ENCODE results near the gene LNPK. TPM values are rescaled to one million over a fixed set of nuclear protein-coding genes. Genes with fewer than 3 reads are reported as not detected.
"Not testable (repeated sequence)": the region's sequence is repeated elsewhere in the genome, so short reads cannot be mapped to it uniquely, and the experiment has no call there.

LNPK gene
- total RNA-seq, 2 experiments from 2014 or later: 27.3 to 36.0 TPM

- intact Hi-C loops (cut with DNase I, micrococcal nuclease): loop anchor here (5.0 kb wide), 5 partner anchors 92 to 1758 kb away; partner anchors contain the start of genes ATF2 (in 1 of the 2), HOXD12 (in 1 of the 2), MTX2 (in 1 of the 2) and OLA1 (in 1 of the 2)
- DNase-seq (no peak), ATAC-seq (no peak)
- H3K4me1 Mint-ChIP-seq: peaks cover 13% of the 10 kb centered on the region
- H3K27me3 Mint-ChIP-seq: no peaks in the 10 kb centered on the region
- ChIA-PET CTCF (no interaction called here), POLR2A (no interaction called here)
- no peaks in the 10 kb centered on the region for H3K36me3 Mint-ChIP-seq (ENCODE audit: low read depth)
- no peak overlapping the region for H3K4me3 Mint-ChIP-seq
- H3K9me3 Mint-ChIP-seq (ENCODE audit: low read depth): no peaks in the 10 kb centered on the region
- no peak overlapping the region for H3K27ac Mint-ChIP-seq
Measured at GRCh38 chr2:176004934-176005333, 2.9 kb upstream of the LNPK start.

- intact Hi-C loops (cut with DNase I, micrococcal nuclease): loop anchor here (2.0 to 5.0 kb wide), 6 partner anchors 93 to 1757 kb away; partner anchors contain the start of genes ATF2 (in 1 of the 2), ATP5MC3 (in 1 of the 2), HOXD12 (in 1 of the 2) and MTX2 (in 1 of the 2)
- CTCF ChIA-PET: interaction anchor here (0.6 kb wide), 1 partner anchor 1207 kb away, joined by 3 read pairs; no protein-coding TSS in a partner anchor
- no peaks in the 10 kb centered on the region for H3K9me3 Mint-ChIP-seq (ENCODE audit: low read depth)
- no peaks in the 10 kb centered on the region for H3K36me3 Mint-ChIP-seq (ENCODE audit: low read depth)
- peaks cover 19% of the 10 kb centered on the region for H3K4me1 Mint-ChIP-seq
- no peak for ATAC-seq
- no peak overlapping the region for H3K4me3 Mint-ChIP-seq
- no peak overlapping the region for H3K27ac Mint-ChIP-seq
- no peak for DNase-seq
- POLR2A ChIA-PET: no interaction called here
- H3K27me3 Mint-ChIP-seq: no peaks in the 10 kb centered on the region
Measured at GRCh38 chr2:176003958-176004357, 1.9 kb upstream of the LNPK start.

GRCh38 chr2:176002688-176003210, 682 bp upstream of the LNPK start:
- ATAC-seq: peak; percentile 8
- CTCF ChIA-PET: interaction anchor here (1.3 kb wide), 1 partner anchor 76 kb away, joined by 3 read pairs; no protein-coding TSS in a partner anchor

GRCh38 chr2:176001281-176001915, 669 bp downstream of the LNPK start:
- Mint-ChIP-seq H3K4me3 (peak overlapping the region; percentile 99), H3K4me1 (peaks cover 19% of the 10 kb centered on the region), H3K36me3 (ENCODE audit: low read depth) (no peaks in the 10 kb centered on the region), H3K9me3 (ENCODE audit: low read depth) (no peaks in the 10 kb centered on the region), H3K27ac (peak overlapping the region; percentile 95), H3K27me3 (no peaks in the 10 kb centered on the region)
- peak; percentile 79 for DNase-seq
- intact Hi-C loops (cut with DNase I, micrococcal nuclease): loop anchor here (5.0 kb wide), 5 partner anchors 96 to 1754 kb away; partner anchors contain the start of genes ATF2 (in 1 of the 2), HOXD12 (in 1 of the 2), MTX2 (in 1 of the 2) and OLA1 (in 1 of the 2)
- CTCF ChIA-PET: interaction anchor here (0.5 to 1.3 kb wide), 2 partner anchors 78 to 1238 kb away, joined by 3 to 4 read pairs; no protein-coding TSS in a partner anchor
- peak; percentile 54 for ATAC-seq
- POLR2A ChIA-PET: interaction anchor here (0.6 kb wide), 1 partner anchor 58 kb away, joined by 3 read pairs; no protein-coding TSS in a partner anchor

More at GRCh38 chr2:176002688-176003210, 682 bp upstream of the LNPK start:
- POLR2A ChIA-PET: no interaction called here
- no peaks in the 10 kb centered on the region for H3K36me3 Mint-ChIP-seq (ENCODE audit: low read depth)
- DNase-seq: peak; percentile 25
- no peaks in the 10 kb centered on the region for H3K9me3 Mint-ChIP-seq (ENCODE audit: low read depth)
- intact Hi-C loops (cut with DNase I, micrococcal nuclease): loop anchor here (2.0 to 5.0 kb wide), 6 partner anchors 95 to 1755 kb away; partner anchors contain the start of genes ATF2 (in 1 of the 2), ATP5MC3 (in 1 of the 2), HOXD12 (in 1 of the 2) and MTX2 (in 1 of the 2)
- H3K4me1 Mint-ChIP-seq: peaks cover 19% of the 10 kb centered on the region
- H3K27me3 Mint-ChIP-seq: no peaks in the 10 kb centered on the region
- H3K27ac Mint-ChIP-seq: peak overlapping the region; percentile 87
- H3K4me3 Mint-ChIP-seq: peak overlapping the region; percentile 99

- no peak overlapping the region for H3K27ac Mint-ChIP-seq
- H3K9me3 Mint-ChIP-seq (ENCODE audit: low read depth): no peaks in the 10 kb centered on the region
- DNase-seq (no peak), ATAC-seq (no peak)
- H3K36me3 Mint-ChIP-seq (ENCODE audit: low read depth): no peaks in the 10 kb centered on the region
- H3K27me3 Mint-ChIP-seq: no peaks in the 10 kb centered on the region
- CTCF ChIA-PET: no interaction called here
- POLR2A ChIA-PET: no interaction called here
- no peak overlapping the region for H3K4me3 Mint-ChIP-seq
- peaks cover 19% of the 10 kb centered on the region for H3K4me1 Mint-ChIP-seq
- intact Hi-C loops (cut with DNase I, micrococcal nuclease): no loop called here
Measured at GRCh38 chr2:175999283-175999819, 2.7 kb downstream of the LNPK start.

GRCh38 chr2:175990099-175990498, 12.0 kb downstream of the LNPK start:
- Mint-ChIP-seq H3K27ac (no peak overlapping the region), H3K4me1 (no peaks in the 10 kb centered on the region), H3K9me3 (ENCODE audit: low read depth) (peaks cover 2% of the 10 kb centered on the region), H3K27me3 (no peaks in the 10 kb centered on the region), H3K36me3 (ENCODE audit: low read depth) (peaks cover 30% of the 10 kb centered on the region), H3K4me3 (no peak overlapping the region)
- ChIA-PET CTCF (no interaction called here), POLR2A (no interaction called here)
- ATAC-seq (no peak), DNase-seq (no peak)
- intact Hi-C loops (cut with DNase I, micrococcal nuclease): no loop called here

GRCh38 chr2:175987126-175987525, 14.9 kb downstream of the LNPK start:
- H3K4me3 Mint-ChIP-seq; intact Hi-C loops (cut with DNase I, micrococcal nuclease); DNase-seq; POLR2A ChIA-PET; H3K4me1 Mint-ChIP-seq; H3K27ac Mint-ChIP-seq; H3K9me3 Mint-ChIP-seq (ENCODE audit: low read depth); ATAC-seq; H3K27me3 Mint-ChIP-seq: not testable (repeated sequence)
- CTCF ChIA-PET: interaction anchor here (0.7 kb wide), 1 partner anchor 67 kb away, joined by 5 read pairs; no protein-coding TSS in a partner anchor
- peaks cover 41% of the 10 kb centered on the region for H3K36me3 Mint-ChIP-seq (ENCODE audit: low read depth)

- Mint-ChIP-seq H3K4me3 (no peak overlapping the region), H3K4me1 (no peaks in the 10 kb centered on the region), H3K9me3 (ENCODE audit: low read depth) (peaks cover 2% of the 10 kb centered on the region), H3K27me3 (no peaks in the 10 kb centered on the region), H3K27ac (no peak overlapping the region), H3K36me3 (ENCODE audit: low read depth) (peaks cover 35% of the 10 kb centered on the region)
- POLR2A ChIA-PET: no interaction called here
- DNase-seq (no peak), ATAC-seq (no peak)
- intact Hi-C loops (cut with DNase I, micrococcal nuclease): no loop called here
- CTCF ChIA-PET: no interaction called here
Measured at GRCh38 chr2:175984846-175985245, 17.2 kb downstream of the LNPK start.

- POLR2A ChIA-PET: no interaction called here
- Mint-ChIP-seq H3K4me1 (no peaks in the 10 kb centered on the region), H3K27me3 (no peaks in the 10 kb centered on the region), H3K9me3 (ENCODE audit: low read depth) (no peaks in the 10 kb centered on the region), H3K27ac (no peak overlapping the region), H3K36me3 (ENCODE audit: low read depth) (peaks cover 39% of the 10 kb centered on the region), H3K4me3 (no peak overlapping the region)
- DNase-seq (no peak), ATAC-seq (no peak)
- intact Hi-C loops (cut with DNase I, micrococcal nuclease): no loop called here
- CTCF ChIA-PET: interaction anchor here (0.6 kb wide), 1 partner anchor 1407 kb away, joined by 3 read pairs; no protein-coding TSS in a partner anchor
Measured at GRCh38 chr2:175981551-175981950, 20.5 kb downstream of the LNPK start.

- H3K36me3 Mint-ChIP-seq (ENCODE audit: low read depth): peaks cover 38% of the 10 kb centered on the region
- H3K4me1 Mint-ChIP-seq: no peaks in the 10 kb centered on the region
- ChIA-PET POLR2A (no interaction called here), CTCF (no interaction called here)
- DNase-seq: no peak
- H3K27me3 Mint-ChIP-seq: no peaks in the 10 kb centered on the region
- no peak overlapping the region for H3K4me3 Mint-ChIP-seq
- H3K9me3 Mint-ChIP-seq (ENCODE audit: low read depth): no peaks in the 10 kb centered on the region
- no peak overlapping the region for H3K27ac Mint-ChIP-seq
- intact Hi-C loops (cut with DNase I, micrococcal nuclease): no loop called here
- ATAC-seq: no peak
Measured at GRCh38 chr2:175976391-175977157, 25.5 kb downstream of the LNPK start.

GRCh38 chr2:175973373-175973772, 28.7 kb downstream of the LNPK start:
- intact Hi-C loops (cut with DNase I, micrococcal nuclease): no loop called here
- DNase-seq (no peak), ATAC-seq (no peak)
- Mint-ChIP-seq H3K9me3 (ENCODE audit: low read depth) (no peaks in the 10 kb centered on the region), H3K4me1 (no peaks in the 10 kb centered on the region), H3K4me3 (no peak overlapping the region), H3K27ac (no peak overlapping the region), H3K27me3 (no peaks in the 10 kb centered on the region), H3K36me3 (ENCODE audit: low read depth) (peaks cover 40% of the 10 kb centered on the region)
- POLR2A ChIA-PET: no interaction called here
- CTCF ChIA-PET: no interaction called here
